Neural cell (in vitro differentiated cells): Measurements from ENCODE around the gene LZTS3. TPM values are rescaled to one million over a fixed set of nuclear protein-coding genes. Genes with fewer than 3 reads are reported as not detected.

Experiments used
- H2AFZ ChIP-seq: fragments of 200-600, 300-800 bp; sonication (generic), shearing (Covaris generic); 2 replicates; pipeline ENCODE4 v1.6.0; 2014; ENCODE audit warnings: low read depth, mild to moderate bottlenecking, antibody characterized with exemption, low read length, moderate library complexity
- H3F3A ChIP-seq: fragments of 200-600 bp; shearing (Covaris generic); 2 replicates; pipeline ENCODE4 v1.6.1; 2016; ENCODE audit warnings: mild to moderate bottlenecking, moderate library complexity, mixed read lengths, antibody characterized with exemption, low read length; ENCODE audit not compliant: insufficient read depth, poor library complexity, severe bottlenecking
- H3K27ac ChIP-seq: fragments of 200-600, 300-800 bp; sonication (generic), shearing (Covaris generic); 2 replicates; pipeline ENCODE4 v1.5.1; 2014; ENCODE audit warnings: mild to moderate bottlenecking, low read length, moderate library complexity
- H3K27me3 ChIP-seq: fragments of 300-800, 200-600 bp; sonication (generic), shearing (Covaris generic); 2 replicates; pipeline ENCODE4 v1.6.0; 2014; ENCODE audit warnings: mild to moderate bottlenecking, low read depth, low read length, moderate library complexity; ENCODE audit not compliant: insufficient read depth
- H3K36me3 ChIP-seq: fragments of 300-800, 200-600 bp; sonication (generic), shearing (Covaris generic); 2 replicates; pipeline ENCODE4 v1.5.1; 2014; ENCODE audit warnings: mild to moderate bottlenecking, antibody characterized with exemption, low read length, moderate library complexity; ENCODE audit not compliant: insufficient read depth
- H3K4me2 ChIP-seq: fragments of 300-800, 200-600 bp; sonication (generic), shearing (Covaris generic); 2 replicates; pipeline ENCODE4 v1.6.0; 2014; ENCODE audit warnings: mild to moderate bottlenecking, low read length
- H3K4me3 ChIP-seq: fragments of 300-800, 200-600 bp; sonication (generic), shearing (Covaris generic); 2 replicates; pipeline ENCODE4 v1.5.1; 2014; ENCODE audit warnings: mild to moderate bottlenecking, low read length, moderate library complexity
- H3K79me2 ChIP-seq: fragments of 200-600 bp; shearing (Covaris generic); replicated peaks from 2 replicates; pipeline ENCODE4 v1.6.0; 2014; ENCODE audit warnings: mild to moderate bottlenecking, low read length, moderate library complexity; ENCODE audit not compliant: insufficient read depth
- H3K9ac ChIP-seq: fragments of 300-800, 200-600 bp; sonication (generic), shearing (Covaris generic); 2 replicates; pipeline ENCODE4 v1.6.1; 2016; ENCODE audit warnings: mild to moderate bottlenecking, low read length, mixed read lengths
- H3K9me2 ChIP-seq: fragments of 200-600 bp; shearing (Covaris generic); 2 replicates; pipeline ENCODE4 v1.6.1; 2016; ENCODE audit warnings: mild to moderate bottlenecking, low read length, mixed read lengths; ENCODE audit not compliant: insufficient read depth
- H3K9me3 ChIP-seq: fragments of 200-600, 300-800 bp; sonication (generic), shearing (Covaris generic); 2 replicates; pipeline ENCODE4 v1.6.1; 2016; ENCODE audit warnings: mild to moderate bottlenecking, mixed run types, low read length, moderate library complexity, mixed read lengths
- H4K20me1 ChIP-seq: fragments of 200-600 bp; shearing (Covaris generic); 2 replicates; pipeline ENCODE4 v1.6.1; 2016; ENCODE audit warnings: mild to moderate bottlenecking, mixed run types; ENCODE audit not compliant: insufficient read depth
- CTCF ChIP-seq: fragments of 450-650 bp; IDR thresholded peaks from 2 replicates; pipeline ENCODE4 v1.5.1; 2014; ENCODE audit warnings: antibody characterized with exemption, mild to moderate bottlenecking, moderate library complexity; ENCODE audit not compliant: poor library complexity, severe bottlenecking
- EP300 ChIP-seq: fragments of 450-650 bp; conservative IDR thresholded peaks from 2 replicates; pipeline ENCODE4 v1.6.1; 2014; ENCODE audit warnings: antibody characterized with exemption, mild to moderate bottlenecking, moderate library complexity; ENCODE audit not compliant: poor library complexity, severe bottlenecking
- EZH2 ChIP-seq: fragments of 200-600, 300-800 bp; shearing (Covaris generic), sonication (generic); IDR thresholded peaks from 2 replicates; pipeline ENCODE4 v1.6.1; 2014; ENCODE audit warnings: antibody characterized with exemption, low read length, borderline replicate concordance, mild to moderate bottlenecking; ENCODE audit not compliant: insufficient read depth, poor library complexity, severe bottlenecking
- MXI1 ChIP-seq: fragments of 450-650 bp; conservative IDR thresholded peaks from 2 replicates; pipeline ENCODE4 v1.6.1; 2014; ENCODE audit warnings: antibody characterized with exemption, mild to moderate bottlenecking; ENCODE audit not compliant: poor library complexity, severe bottlenecking
- POLR2AphosphoS5 ChIP-seq: IDR thresholded peaks from 2 replicates; pipeline ENCODE4 v1.6.1; 2012
- RAD21 ChIP-seq: fragments of 450-650 bp; conservative IDR thresholded peaks from 2 replicates; pipeline ENCODE4 v1.6.1; 2014; ENCODE audit warnings: antibody characterized with exemption, mild to moderate bottlenecking, moderate library complexity
- SMC3 ChIP-seq: fragments of 450-650 bp; conservative IDR thresholded peaks from 2 replicates; pipeline ENCODE4 v1.6.1; 2014; ENCODE audit warnings: antibody characterized with exemption, mild to moderate bottlenecking, moderate library complexity; ENCODE audit not compliant: poor library complexity
- TAF1 ChIP-seq: IDR thresholded peaks from 2 replicates; pipeline ENCODE4 v1.6.1; 2012; ENCODE audit warnings: low read depth
- polyA plus RNA-seq: library from polyadenylated mRNA; depleted of rRNA; stranded (reverse); fragments of >200 nt; gene quantifications from 2 replicates; pipeline ENCODE4 v1.2.3, GENCODE V29; 2014
- TF ChIP-seq, protein P1 (sequence below): IDR thresholded peaks from 2 replicates; pipeline ENCODE4 v1.6.1; 2012; ENCODE audit warnings: borderline replicate concordance

LZTS3 gene
- polyA plus RNA-seq, 1 donor from 2014 or later, result 33.8 TPM

GRCh38 chr20:3164043-3164762, 9.1 kb downstream of the LZTS3 start:
- no peak overlapping the region for H3K9ac ChIP-seq
- no peaks in the 10 kb centered on the region for H3K9me3 ChIP-seq
- H2AFZ ChIP-seq, result no peak overlapping the region
- no peaks in the 10 kb centered on the region for H3K9me2 ChIP-seq
- no peaks in the 10 kb centered on the region for H3F3A ChIP-seq
- no peaks in the 10 kb centered on the region for H3K27me3 ChIP-seq
- no peak overlapping the region for H3K4me2 ChIP-seq
- H3K4me3 ChIP-seq, result no peak overlapping the region
- no peaks in the 10 kb centered on the region for H4K20me1 ChIP-seq
- TF ChIP-seq TAF1 (no peak), CTCF (no peak), MXI1 (no peak), POLR2AphosphoS5 (no peak), EZH2 (no peak), SMC3 (no peak)
- no peaks in the 10 kb centered on the region for H3K36me3 ChIP-seq
- H3K27ac ChIP-seq, result no peak overlapping the region
- H3K79me2 ChIP-seq, result peaks cover 9% of the 10 kb centered on the region

- Histone ChIP-seq H2AFZ (no peak overlapping the region), H3F3A (no peaks in the 10 kb centered on the region), H3K79me2 (peaks cover 18% of the 10 kb centered on the region), H4K20me1 (no peaks in the 10 kb centered on the region), H3K36me3 (no peaks in the 10 kb centered on the region), H3K4me2 (no peak overlapping the region), H3K9ac (no peak overlapping the region), H3K9me2 (no peaks in the 10 kb centered on the region), H3K9me3 (no peaks in the 10 kb centered on the region), H3K27me3 (no peaks in the 10 kb centered on the region), H3K27ac (no peak overlapping the region), H3K4me3 (no peak overlapping the region)
- no peak for TF ChIP-seq POLR2AphosphoS5
- TF ChIP-seq SMC3, result no peak
- TF ChIP-seq TAF1, result no peak
- TF ChIP-seq MXI1, result no peak
- no peak for TF ChIP-seq RAD21
- no peak for TF ChIP-seq EP300
- TF ChIP-seq EZH2, result no peak
- TF ChIP-seq, protein P1, sequence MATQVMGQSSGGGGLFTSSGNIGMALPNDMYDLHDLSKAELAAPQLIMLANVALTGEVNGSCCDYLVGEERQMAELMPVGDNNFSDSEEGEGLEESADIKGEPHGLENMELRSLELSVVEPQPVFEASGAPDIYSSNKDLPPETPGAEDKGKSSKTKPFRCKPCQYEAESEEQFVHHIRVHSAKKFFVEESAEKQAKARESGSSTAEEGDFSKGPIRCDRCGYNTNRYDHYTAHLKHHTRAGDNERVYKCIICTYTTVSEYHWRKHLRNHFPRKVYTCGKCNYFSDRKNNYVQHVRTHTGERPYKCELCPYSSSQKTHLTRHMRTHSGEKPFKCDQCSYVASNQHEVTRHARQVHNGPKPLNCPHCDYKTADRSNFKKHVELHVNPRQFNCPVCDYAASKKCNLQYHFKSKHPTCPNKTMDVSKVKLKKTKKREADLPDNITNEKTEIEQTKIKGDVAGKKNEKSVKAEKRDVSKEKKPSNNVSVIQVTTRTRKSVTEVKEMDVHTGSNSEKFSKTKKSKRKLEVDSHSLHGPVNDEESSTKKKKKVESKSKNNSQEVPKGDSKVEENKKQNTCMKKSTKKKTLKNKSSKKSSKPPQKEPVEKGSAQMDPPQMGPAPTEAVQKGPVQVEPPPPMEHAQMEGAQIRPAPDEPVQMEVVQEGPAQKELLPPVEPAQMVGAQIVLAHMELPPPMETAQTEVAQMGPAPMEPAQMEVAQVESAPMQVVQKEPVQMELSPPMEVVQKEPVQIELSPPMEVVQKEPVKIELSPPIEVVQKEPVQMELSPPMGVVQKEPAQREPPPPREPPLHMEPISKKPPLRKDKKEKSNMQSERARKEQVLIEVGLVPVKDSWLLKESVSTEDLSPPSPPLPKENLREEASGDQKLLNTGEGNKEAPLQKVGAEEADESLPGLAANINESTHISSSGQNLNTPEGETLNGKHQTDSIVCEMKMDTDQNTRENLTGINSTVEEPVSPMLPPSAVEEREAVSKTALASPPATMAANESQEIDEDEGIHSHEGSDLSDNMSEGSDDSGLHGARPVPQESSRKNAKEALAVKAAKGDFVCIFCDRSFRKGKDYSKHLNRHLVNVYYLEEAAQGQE, result no peak
- no peak for TF ChIP-seq CTCF
These were observed 10.0 kb downstream of the LZTS3 start for GRCh38 chr20:3163099-3164042.
